Hepatocyte (in vitro differentiated cells): ENCODE measurements around the gene FOSL1. TPM values are rescaled to one million over a fixed set of nuclear protein-coding genes. Genes with fewer than 3 reads are reported as not detected.
A peak's percentile ranks its signal among the peaks of the same experiment; 100 is the strongest.

ENCODE experiments used
- DNase-seq: peaks from one replicate; pipeline ENCODE4 v3.0.0-alpha.2; 2016; ENCODE audit warnings: low spot score
- H2AFZ ChIP-seq: fragments of 200-600 bp; sonication (generic); 2 replicates; pipeline ENCODE4 v1.6.0; 2016; ENCODE audit warnings: antibody characterized with exemption, mild to moderate bottlenecking
- H3K27ac ChIP-seq: fragments of 200-600 bp; sonication (generic); 2 replicates; pipeline ENCODE4 v1.5.1; 2016; ENCODE audit warnings: mild to moderate bottlenecking
- H3K27me3 ChIP-seq: fragments of 200-600 bp; sonication (generic); 2 replicates; pipeline ENCODE4 v1.6.1; 2016
- H3K36me3 ChIP-seq: fragments of 200-600 bp; sonication (generic); replicated peaks from 2 replicates; pipeline ENCODE4 v1.5.1; 2016; ENCODE audit warnings: low read depth; ENCODE audit not compliant: insufficient read depth
- H3K4me1 ChIP-seq: fragments of 200-600 bp; sonication (generic); 2 replicates; pipeline ENCODE4 v1.5.1; 2016; ENCODE audit warnings: mild to moderate bottlenecking, moderate library complexity; ENCODE audit not compliant: insufficient read depth
- H3K4me2 ChIP-seq: fragments of 200-600 bp; sonication (generic); 2 replicates; pipeline ENCODE4 v1.6.0; 2016
- H3K4me3 ChIP-seq: fragments of 200-600 bp; sonication (generic); 2 replicates; pipeline ENCODE4 v1.5.1; 2016; ENCODE audit warnings: mild to moderate bottlenecking
- H3K79me2 ChIP-seq: fragments of 200-600 bp; sonication (generic); 2 replicates; pipeline ENCODE4 v1.6.0; 2017; ENCODE audit warnings: mild to moderate bottlenecking
- H3K9me2 ChIP-seq: fragments of 200-600 bp; sonication (generic); replicated peaks from 2 replicates; pipeline ENCODE4 v1.6.0; 2017; ENCODE audit warnings: mild to moderate bottlenecking; ENCODE audit not compliant: insufficient read depth
- H3K9me3 ChIP-seq: fragments of 200-600 bp; sonication (generic); 2 replicates; pipeline ENCODE4 v1.5.1; 2016; ENCODE audit warnings: low read depth, mild to moderate bottlenecking
- H4K20me1 ChIP-seq: fragments of 200-600 bp; sonication (generic); 2 replicates; pipeline ENCODE4 v1.6.0; 2016; ENCODE audit warnings: mild to moderate bottlenecking; ENCODE audit not compliant: insufficient read depth, poor library complexity, severe bottlenecking
- EZH2 ChIP-seq: fragments of 200-600 bp; sonication (generic); IDR thresholded peaks from 2 replicates; pipeline ENCODE4 v1.6.1; 2016; ENCODE audit warnings: antibody characterized with exemption, mild to moderate bottlenecking, borderline replicate concordance
- EZH2phosphoT487 ChIP-seq: fragments of 200-600 bp; sonication (generic); IDR thresholded peaks from one replicate; pipeline ENCODE4 v1.6.1; 2018; ENCODE audit warnings: antibody characterized with exemption, mild to moderate bottlenecking, low read depth, moderate library complexity; ENCODE audit not compliant: unreplicated experiment, severe bottlenecking
- WGBS: methylation state at CpG from one replicate; pipeline ENCODE4 v1.1.6; 2016; ENCODE audit warnings: low lambda C conversion rate; ENCODE audit errors: missing lambda C conversion rate; 5-methylcytosine and 5-hydroxymethylcytosine counted together
- polyA plus RNA-seq: library from polyadenylated mRNA; unstranded; fragments of >200 nt; fragmentation: Nextera tagmentation; extraction: Ambion mirVana; gene quantifications from 2 replicates; pipeline ENCODE4 v1.2.1, GENCODE V29; 2016
- total RNA-seq: library from RNA; depleted of rRNA; stranded (reverse); fragments of >200 nt; gene quantifications from 2 replicates; pipeline ENCODE4 v1.2.3, GENCODE V29; 2014
- TF ChIP-seq, protein P1 (sequence below): fragments of 200-600 bp; sonication (generic); IDR thresholded peaks from 2 replicates; pipeline ENCODE4 v1.5.1; 2016; ENCODE audit warnings: antibody characterized with exemption, mild to moderate bottlenecking; ENCODE audit not compliant: poor library complexity

FOSL1 gene
- total and polyA plus RNA-seq, 2 experiments from 2014 or later = 4.5 to 16.5 TPM

DNA sequence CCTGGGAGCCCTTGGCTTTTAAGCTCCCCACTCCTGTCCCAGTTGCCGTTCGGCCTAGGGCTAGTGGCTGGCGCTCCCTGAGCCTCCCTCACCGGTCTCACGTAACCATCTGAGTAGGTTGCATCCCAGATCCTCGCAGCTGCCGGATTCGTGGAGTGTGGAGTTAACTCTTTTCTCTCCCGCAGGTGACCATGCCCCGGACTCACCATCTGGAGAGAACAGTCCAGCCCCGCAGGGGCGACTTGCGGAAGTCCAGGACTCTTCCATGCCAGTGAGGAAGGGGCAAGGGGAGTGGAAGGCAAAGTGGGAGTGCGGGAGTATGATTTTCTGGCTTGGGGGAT lies 39.1 kb downstream of the FOSL1 start:
- H3K4me3 ChIP-seq = peak overlapping the region; percentile 96
- TF ChIP-seq, protein P1, sequence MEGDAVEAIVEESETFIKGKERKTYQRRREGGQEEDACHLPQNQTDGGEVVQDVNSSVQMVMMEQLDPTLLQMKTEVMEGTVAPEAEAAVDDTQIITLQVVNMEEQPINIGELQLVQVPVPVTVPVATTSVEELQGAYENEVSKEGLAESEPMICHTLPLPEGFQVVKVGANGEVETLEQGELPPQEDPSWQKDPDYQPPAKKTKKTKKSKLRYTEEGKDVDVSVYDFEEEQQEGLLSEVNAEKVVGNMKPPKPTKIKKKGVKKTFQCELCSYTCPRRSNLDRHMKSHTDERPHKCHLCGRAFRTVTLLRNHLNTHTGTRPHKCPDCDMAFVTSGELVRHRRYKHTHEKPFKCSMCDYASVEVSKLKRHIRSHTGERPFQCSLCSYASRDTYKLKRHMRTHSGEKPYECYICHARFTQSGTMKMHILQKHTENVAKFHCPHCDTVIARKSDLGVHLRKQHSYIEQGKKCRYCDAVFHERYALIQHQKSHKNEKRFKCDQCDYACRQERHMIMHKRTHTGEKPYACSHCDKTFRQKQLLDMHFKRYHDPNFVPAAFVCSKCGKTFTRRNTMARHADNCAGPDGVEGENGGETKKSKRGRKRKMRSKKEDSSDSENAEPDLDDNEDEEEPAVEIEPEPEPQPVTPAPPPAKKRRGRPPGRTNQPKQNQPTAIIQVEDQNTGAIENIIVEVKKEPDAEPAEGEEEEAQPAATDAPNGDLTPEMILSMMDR = no peak
- no peak for TF ChIP-seq EZH2
- no peak for TF ChIP-seq EZH2phosphoT487
- 9% methylated on average over 14 of the region's 14 CpGs for WGBS
- H3K27me3 ChIP-seq = no peaks in the 10 kb centered on the region
- H2AFZ ChIP-seq = peak overlapping the region; percentile 2
- H3K36me3 ChIP-seq = no peaks in the 10 kb centered on the region
- H3K9me3 ChIP-seq = no peaks in the 10 kb centered on the region
- peak overlapping the region; percentile 90 for H3K4me2 ChIP-seq
- H3K4me1 ChIP-seq = peaks cover 12% of the 10 kb centered on the region
- H3K27ac ChIP-seq = peak overlapping the region; percentile 97
- H3K9me2 ChIP-seq = no peaks in the 10 kb centered on the region
- no peak for DNase-seq
- peaks cover 36% of the 10 kb centered on the region for H3K79me2 ChIP-seq
- H4K20me1 ChIP-seq = peaks cover 14% of the 10 kb centered on the region

DNA sequence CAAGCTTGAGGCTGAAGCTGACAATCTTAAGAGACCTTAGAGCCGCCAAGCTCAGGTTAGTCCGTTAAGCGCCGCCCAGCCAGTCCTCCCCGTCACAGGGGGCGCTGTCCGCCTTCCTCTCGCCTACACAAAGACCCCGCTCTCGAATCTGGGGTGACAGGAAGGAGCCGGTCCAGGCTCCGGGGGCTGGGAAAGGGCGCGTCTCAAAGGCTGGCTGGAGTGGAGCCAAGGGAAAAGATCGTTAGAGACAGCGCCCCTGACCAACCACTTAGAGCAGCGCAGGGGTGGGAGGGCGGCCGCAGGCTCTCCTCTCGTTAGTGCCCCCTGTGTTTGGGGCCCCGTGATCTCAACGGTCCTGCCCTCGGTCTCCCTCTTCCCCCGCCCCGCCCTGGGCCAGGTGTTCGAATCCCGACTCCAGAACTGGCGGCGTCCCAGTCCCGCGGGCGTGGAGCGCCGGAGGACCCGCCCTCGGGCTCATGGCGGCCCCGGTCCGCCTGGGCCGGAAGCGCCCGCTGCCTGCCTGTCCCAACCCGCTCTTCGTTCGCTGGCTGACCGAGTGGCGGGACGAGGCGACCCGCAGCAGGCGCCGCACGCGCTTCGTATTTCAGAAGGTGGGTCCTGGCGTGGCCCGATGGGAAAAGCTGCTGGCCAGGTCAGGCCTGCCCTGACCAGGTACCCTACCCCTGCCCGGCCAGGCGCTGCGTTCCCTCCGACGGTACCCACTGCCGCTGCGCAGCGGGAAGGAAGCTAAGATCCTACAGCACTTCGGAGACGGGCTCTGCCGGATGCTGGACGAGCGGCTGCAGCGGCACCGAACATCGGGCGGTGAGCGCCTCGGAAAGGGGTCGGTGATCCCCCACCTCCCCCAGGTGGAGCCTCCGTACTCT lies 39.7 kb downstream of the FOSL1 start, which contains the start of gene MUS81:
MUS81 (plus strand) TSS at position 156 of the 887 bp plus-strand sequence; CDS start at position 477, 321 bp downstream.
- WGBS = 2% methylated on average over 59 of the region's 78 CpGs
- H3K36me3 ChIP-seq = no peaks in the 10 kb centered on the region

DNA sequence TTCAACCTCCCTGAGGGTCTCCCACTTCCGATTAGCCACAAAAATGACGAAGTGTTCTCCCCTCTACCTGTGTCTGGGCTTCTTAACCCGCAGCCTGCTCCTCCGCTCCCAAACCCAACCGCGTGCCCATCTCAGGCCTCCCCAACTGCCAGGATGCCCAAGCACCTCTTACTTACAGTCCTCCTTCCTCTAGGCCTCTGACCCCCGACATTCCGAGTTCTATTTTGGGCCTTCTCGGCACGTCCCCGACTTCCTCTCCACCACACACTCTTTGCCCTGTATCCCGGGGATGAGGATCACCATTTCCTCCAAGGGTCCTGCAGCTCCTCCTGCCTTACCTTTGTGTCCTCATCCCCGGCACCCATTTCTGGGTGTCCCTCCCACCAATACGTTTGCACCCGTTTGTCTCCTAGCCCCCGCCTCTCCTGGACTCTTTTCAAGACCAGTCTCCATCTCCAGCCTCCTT lies 40.3 kb downstream of the FOSL1 start:
- WGBS = 5% methylated on average over 16 of the region's 16 CpGs
- peaks cover 49% of the 10 kb centered on the region for H3K79me2 ChIP-seq

More for the DNA sequence above, 39.7 kb downstream of the FOSL1 start, which contains the start of gene MUS81:
- Histone ChIP-seq H3K4me2 (peak within 1 kb of the TSS; percentile 90), H4K20me1 (peaks cover 20% of the 10 kb centered on the region), H3K4me1 (peaks cover 14% of the 10 kb centered on the region), H3K4me3 (peak within 1 kb of the TSS; percentile 96), H2AFZ (peak within 1 kb of the TSS; percentile 34), H3K79me2 (peaks cover 42% of the 10 kb centered on the region), H3K27me3 (no peaks in the 10 kb centered on the region), H3K9me2 (no peaks in the 10 kb centered on the region), H3K9me3 (no peaks in the 10 kb centered on the region), H3K27ac (peak within 1 kb of the TSS; percentile 97)
- TF ChIP-seq, protein P1 = peak; percentile 94
- TF ChIP-seq EZH2 = no peak
- DNase-seq = peak; percentile 99

More for the DNA sequence above, 40.3 kb downstream of the FOSL1 start:
- no peaks in the 10 kb centered on the region for H3K9me2 ChIP-seq
- no peak for DNase-seq
- H2AFZ ChIP-seq = peak overlapping the region; percentile 34
- peaks cover 20% of the 10 kb centered on the region for H3K4me1 ChIP-seq
- H3K27ac ChIP-seq = peak overlapping the region; percentile 97
- no peaks in the 10 kb centered on the region for H3K27me3 ChIP-seq
- H4K20me1 ChIP-seq = peaks cover 25% of the 10 kb centered on the region
- TF ChIP-seq, protein P1 = no peak
- TF ChIP-seq EZH2phosphoT487 (no peak), EZH2 (no peak)
- H3K4me3 ChIP-seq = peak overlapping the region; percentile 30
- H3K36me3 ChIP-seq = no peaks in the 10 kb centered on the region
- peak overlapping the region; percentile 90 for H3K4me2 ChIP-seq
- no peaks in the 10 kb centered on the region for H3K9me3 ChIP-seq
